ENCODE results near the gene SOX10. TPM values are rescaled to one million over a fixed set of nuclear protein-coding genes. Genes with fewer than 3 reads are reported as not detected.
"Not testable (repeated sequence)": the region's sequence is repeated elsewhere in the genome, so short reads cannot be mapped to it uniquely, and the experiment has no call there.

Gene SOX10
- total RNA-seq, 1 donor from 2014 or later = 0.08 TPM

- Mint-ChIP-seq H3K27ac (ENCODE audit: unreplicated experiment) (no peak overlapping the region), H3K4me3 (ENCODE audit: unreplicated experiment) (no peak overlapping the region), H3K27me3 (ENCODE audit: unreplicated experiment) (peaks cover 7% of the 10 kb centered on the region), H3K36me3 (ENCODE audit: low read depth, unreplicated experiment) (peaks cover 7% of the 10 kb centered on the region), H3K9me3 (ENCODE audit: unreplicated experiment) (no peaks in the 10 kb centered on the region), H3K4me1 (ENCODE audit: unreplicated experiment) (peaks cover 2% of the 10 kb centered on the region)
- TF ChIP-seq, protein P1, sequence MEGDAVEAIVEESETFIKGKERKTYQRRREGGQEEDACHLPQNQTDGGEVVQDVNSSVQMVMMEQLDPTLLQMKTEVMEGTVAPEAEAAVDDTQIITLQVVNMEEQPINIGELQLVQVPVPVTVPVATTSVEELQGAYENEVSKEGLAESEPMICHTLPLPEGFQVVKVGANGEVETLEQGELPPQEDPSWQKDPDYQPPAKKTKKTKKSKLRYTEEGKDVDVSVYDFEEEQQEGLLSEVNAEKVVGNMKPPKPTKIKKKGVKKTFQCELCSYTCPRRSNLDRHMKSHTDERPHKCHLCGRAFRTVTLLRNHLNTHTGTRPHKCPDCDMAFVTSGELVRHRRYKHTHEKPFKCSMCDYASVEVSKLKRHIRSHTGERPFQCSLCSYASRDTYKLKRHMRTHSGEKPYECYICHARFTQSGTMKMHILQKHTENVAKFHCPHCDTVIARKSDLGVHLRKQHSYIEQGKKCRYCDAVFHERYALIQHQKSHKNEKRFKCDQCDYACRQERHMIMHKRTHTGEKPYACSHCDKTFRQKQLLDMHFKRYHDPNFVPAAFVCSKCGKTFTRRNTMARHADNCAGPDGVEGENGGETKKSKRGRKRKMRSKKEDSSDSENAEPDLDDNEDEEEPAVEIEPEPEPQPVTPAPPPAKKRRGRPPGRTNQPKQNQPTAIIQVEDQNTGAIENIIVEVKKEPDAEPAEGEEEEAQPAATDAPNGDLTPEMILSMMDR (IDR thresholded peaks at IDR 0.05; ENCODE audit: unreplicated experiment) = no peak
- DNase-seq (ENCODE audit: low spot score) = no peak
These were observed 4.6 kb downstream of the SOX10 start for GRCh38 chr22:37979782-37980181.

GRCh38 chr22:37976547-37976946, 7.8 kb downstream of the SOX10 start:
- Mint-ChIP-seq H3K9me3 (ENCODE audit: unreplicated experiment) (no peaks in the 10 kb centered on the region), H3K27ac (ENCODE audit: unreplicated experiment) (no peak overlapping the region), H3K36me3 (ENCODE audit: low read depth, unreplicated experiment) (peaks cover 12% of the 10 kb centered on the region), H3K4me1 (ENCODE audit: unreplicated experiment) (no peaks in the 10 kb centered on the region), H3K27me3 (ENCODE audit: unreplicated experiment) (peaks cover 4% of the 10 kb centered on the region), H3K4me3 (ENCODE audit: unreplicated experiment) (no peak overlapping the region)
- TF ChIP-seq, protein P1 (IDR thresholded peaks at IDR 0.05; ENCODE audit: unreplicated experiment) = no peak
- DNase-seq (ENCODE audit: low spot score) = no peak

- H3K9me3 Mint-ChIP-seq (ENCODE audit: unreplicated experiment); H3K4me1 Mint-ChIP-seq (ENCODE audit: unreplicated experiment); H3K4me3 Mint-ChIP-seq (ENCODE audit: unreplicated experiment); H3K27me3 Mint-ChIP-seq (ENCODE audit: unreplicated experiment); H3K27ac Mint-ChIP-seq (ENCODE audit: unreplicated experiment); DNase-seq (ENCODE audit: low spot score): not testable (repeated sequence)
- H3K36me3 Mint-ChIP-seq (ENCODE audit: low read depth, unreplicated experiment) = peaks cover 12% of the 10 kb centered on the region
These were observed 8.3 kb downstream of the SOX10 start for GRCh38 chr22:37976022-37976421.

DNA sequence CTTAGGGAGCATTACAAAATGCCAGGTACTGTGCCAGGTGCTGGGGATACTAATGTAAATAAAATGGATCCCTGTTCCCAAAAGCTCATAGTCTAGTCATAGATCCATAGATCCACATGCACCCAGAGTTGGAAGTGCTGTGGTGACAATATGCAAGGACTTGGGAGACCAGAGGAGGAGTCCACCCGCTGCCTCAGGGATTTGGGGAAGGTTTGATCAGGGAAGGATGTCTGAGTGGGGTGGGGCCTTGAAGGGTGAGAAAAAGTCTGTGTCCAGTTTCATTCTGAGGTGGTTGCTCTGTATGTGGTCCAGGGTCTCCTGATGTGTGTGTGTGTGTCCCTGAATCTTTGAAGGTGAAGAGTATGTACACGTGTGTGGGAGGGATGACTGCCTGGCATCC, 9.2 kb downstream of the SOX10 start:
- no peaks in the 10 kb centered on the region for H3K9me3 Mint-ChIP-seq (ENCODE audit: unreplicated experiment)
- DNase-seq (ENCODE audit: low spot score) = no peak
- H3K4me3 Mint-ChIP-seq (ENCODE audit: unreplicated experiment) = no peak overlapping the region
- TF ChIP-seq, protein P1 (IDR thresholded peaks at IDR 0.05; ENCODE audit: unreplicated experiment) = no peak
- H3K4me1 Mint-ChIP-seq (ENCODE audit: unreplicated experiment) = no peaks in the 10 kb centered on the region
- peaks cover 12% of the 10 kb centered on the region for H3K36me3 Mint-ChIP-seq (ENCODE audit: low read depth, unreplicated experiment)
- H3K27me3 Mint-ChIP-seq (ENCODE audit: unreplicated experiment) = peaks cover 6% of the 10 kb centered on the region
- no peak overlapping the region for H3K27ac Mint-ChIP-seq (ENCODE audit: unreplicated experiment)

GRCh38 chr22:37973271-37974170, 10.8 kb downstream of the SOX10 start:
- Mint-ChIP-seq H3K4me3 (ENCODE audit: unreplicated experiment) (no peak overlapping the region), H3K4me1 (ENCODE audit: unreplicated experiment) (peaks cover 2% of the 10 kb centered on the region), H3K27me3 (ENCODE audit: unreplicated experiment) (peaks cover 6% of the 10 kb centered on the region), H3K9me3 (ENCODE audit: unreplicated experiment) (no peaks in the 10 kb centered on the region), H3K36me3 (ENCODE audit: low read depth, unreplicated experiment) (peaks cover 18% of the 10 kb centered on the region), H3K27ac (ENCODE audit: unreplicated experiment) (no peak overlapping the region)
- TF ChIP-seq, protein P1 (IDR thresholded peaks at IDR 0.05; ENCODE audit: unreplicated experiment) = no peak
- no peak for DNase-seq (ENCODE audit: low spot score)
